G401.6 (cell line): ENCODE results near the gene GADL1.

ENCODE experiments used
- FAIRE-seq: peaks from 2 replicates; lab custom pipeline; 2012; peaks lifted over from hg19 to GRCh38; lab: Jason Lieb, UNC

The GADL1 gene

GRCh38 chr3:30693470-30694120 lies 200.9 kb downstream of the GADL1 start:
- no peak for FAIRE-seq

DNA sequence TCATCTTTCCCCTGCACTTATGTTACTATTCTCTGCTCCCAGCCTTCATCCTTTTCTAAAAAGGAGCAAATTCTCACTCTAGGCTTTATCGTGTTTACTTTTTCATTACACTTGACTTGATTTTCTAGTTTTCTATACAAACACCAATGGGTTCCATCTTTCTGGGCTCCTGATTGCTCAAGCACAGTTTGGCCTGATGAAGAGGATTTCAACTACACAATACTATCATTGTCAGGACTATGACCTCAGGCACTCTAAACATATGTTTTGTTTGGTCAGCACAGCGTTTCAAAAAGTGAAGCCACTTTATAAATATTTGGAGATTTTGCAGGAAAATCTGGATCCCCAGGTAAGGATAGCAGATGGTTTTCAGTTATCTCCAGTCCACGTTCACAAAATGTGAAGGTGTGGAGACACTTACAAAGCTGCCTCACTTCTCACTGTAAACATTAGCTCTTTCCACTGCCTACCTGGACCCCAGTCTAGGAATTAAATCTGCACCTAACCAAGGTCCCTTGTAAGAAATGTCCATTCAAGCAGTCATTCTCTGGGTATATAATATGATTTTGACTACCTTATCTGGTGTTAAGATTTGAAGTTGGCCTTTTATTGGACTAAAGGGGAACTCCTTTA lies 201.8 kb downstream of the GADL1 start:
- no peak for FAIRE-seq

DNA sequence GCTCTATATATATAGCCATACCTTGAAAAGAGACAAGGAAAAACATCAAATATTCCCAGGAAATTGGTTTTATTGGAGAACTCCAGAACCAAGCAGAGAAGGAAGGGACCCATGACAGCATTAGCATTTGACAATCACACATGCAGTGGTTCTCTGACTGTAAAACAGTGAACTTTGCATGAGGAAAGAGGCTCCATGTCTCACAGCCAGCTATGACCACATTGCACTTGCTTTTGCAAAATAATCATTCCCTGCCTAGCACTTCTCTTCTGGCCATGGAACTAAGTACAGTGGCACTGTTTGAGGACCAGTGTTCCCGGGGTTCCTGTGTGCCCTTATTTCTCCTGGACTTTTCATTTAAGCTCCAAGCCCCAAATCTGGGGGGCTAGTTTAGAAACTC lies 202.5 kb downstream of the GADL1 start:
- no peak for FAIRE-seq

DNA sequence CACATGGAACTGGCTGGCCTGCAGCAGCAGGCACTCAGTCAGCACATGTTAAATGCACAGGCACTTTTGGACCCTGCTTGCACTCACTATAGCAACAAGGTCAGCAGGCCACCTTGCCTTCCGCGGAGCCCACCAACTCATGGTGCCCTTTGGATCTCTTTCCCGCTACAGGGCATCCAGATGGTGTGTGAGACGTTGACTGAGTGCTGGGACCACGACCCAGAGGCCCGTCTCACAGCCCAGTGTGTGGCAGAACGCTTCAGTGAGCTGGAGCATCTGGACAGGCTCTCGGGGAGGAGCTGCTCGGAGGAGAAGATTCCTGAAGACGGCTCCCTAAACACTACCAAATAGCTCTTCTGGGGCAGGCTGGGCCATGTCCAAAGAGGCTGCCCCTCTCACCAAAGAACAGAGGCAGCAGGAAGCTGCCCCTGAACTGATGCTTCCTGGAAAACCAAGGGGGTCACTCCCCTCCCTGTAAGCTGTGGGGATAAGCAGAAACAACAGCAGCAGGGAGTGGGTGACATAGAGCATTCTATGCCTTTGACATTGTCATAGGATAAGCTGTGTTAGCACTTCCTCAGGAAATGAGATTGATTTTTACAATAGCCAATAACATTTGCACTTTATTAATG lies 203.1 kb downstream of the GADL1 start:
- FAIRE-seq, result no peak

GRCh38 chr3:30690199-30690598 lies 204.3 kb downstream of the GADL1 start:
- FAIRE-seq, result no peak

GRCh38 chr3:30688776-30689641 lies 205.5 kb downstream of the GADL1 start:
- FAIRE-seq, result no peak

- no peak for FAIRE-seq
These were observed 206.4 kb downstream of the GADL1 start for GRCh38 chr3:30687930-30688570.

DNA sequence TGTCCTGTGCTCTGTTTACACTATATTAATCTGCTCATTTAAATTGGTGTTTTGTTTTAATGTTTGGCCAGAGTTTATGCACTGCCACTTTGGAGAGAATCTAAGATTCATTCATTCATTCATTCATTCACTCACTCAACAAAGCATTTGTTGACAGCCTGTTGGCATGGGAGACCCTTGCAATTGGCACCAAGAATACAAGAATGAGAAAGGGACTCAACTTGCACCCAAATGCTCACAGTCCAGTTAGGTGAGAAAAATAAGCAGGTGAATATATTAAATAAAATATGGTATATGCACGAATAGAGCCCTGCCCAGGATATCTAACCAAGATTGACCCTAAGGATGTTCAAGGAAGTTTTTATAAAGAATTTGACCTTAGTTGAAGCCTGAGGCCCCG lies 207.7 kb downstream of the GADL1 start:
- no peak for FAIRE-seq

DNA sequence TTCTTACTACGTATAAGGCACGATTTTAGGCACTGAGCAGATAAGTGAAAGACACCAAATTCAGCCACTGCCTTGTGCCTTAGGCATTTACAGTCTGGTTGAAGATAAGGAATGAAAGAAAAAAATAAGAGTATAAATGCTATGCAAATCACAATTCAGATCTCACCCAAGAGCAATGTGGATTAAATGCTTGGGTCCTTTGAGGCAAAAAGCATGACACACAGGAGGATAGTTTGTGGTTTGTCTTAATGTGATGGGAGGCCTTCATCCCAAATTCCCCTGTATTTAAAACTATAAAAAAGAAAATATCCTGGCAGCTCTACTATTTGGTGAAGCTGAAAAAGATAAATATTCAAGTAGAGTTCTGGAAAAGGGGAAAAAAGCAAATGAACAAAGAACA lies 208.3 kb downstream of the GADL1 start:
- no peak for FAIRE-seq

DNA sequence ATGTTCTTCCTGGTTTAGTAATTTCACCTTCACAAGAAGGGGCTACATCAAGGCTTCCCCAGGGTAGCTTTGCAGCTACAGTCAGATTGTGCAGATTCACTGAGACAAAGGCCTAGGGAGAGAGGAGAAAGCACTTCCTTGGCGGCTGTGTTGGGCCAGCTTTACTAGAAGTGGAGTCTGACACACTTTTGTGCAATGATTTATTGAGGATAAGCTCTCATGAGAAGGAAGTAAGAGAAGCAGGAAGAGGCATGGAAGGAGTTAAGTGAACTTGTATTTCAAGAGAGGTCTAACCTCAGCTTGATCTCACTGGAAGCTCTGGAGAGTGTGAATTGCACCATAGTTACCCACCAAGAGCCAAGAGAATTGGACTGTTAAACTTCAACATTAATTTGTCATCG lies 209.2 kb downstream of the GADL1 start:
- FAIRE-seq, result no peak

GRCh38 chr3:30684356-30684755 lies 210.1 kb downstream of the GADL1 start:
- FAIRE-seq, result no peak

GRCh38 chr3:30683769-30684168 lies 210.7 kb downstream of the GADL1 start:
- no peak for FAIRE-seq

- no peak for FAIRE-seq
These were observed 211.9 kb downstream of the GADL1 start for GRCh38 chr3:30682434-30683155.

GRCh38 chr3:30681649-30682211 lies 212.7 kb downstream of the GADL1 start:
- no peak for FAIRE-seq

- no peak for FAIRE-seq
These were observed 213.4 kb downstream of the GADL1 start for GRCh38 chr3:30680789-30681648.

DNA sequence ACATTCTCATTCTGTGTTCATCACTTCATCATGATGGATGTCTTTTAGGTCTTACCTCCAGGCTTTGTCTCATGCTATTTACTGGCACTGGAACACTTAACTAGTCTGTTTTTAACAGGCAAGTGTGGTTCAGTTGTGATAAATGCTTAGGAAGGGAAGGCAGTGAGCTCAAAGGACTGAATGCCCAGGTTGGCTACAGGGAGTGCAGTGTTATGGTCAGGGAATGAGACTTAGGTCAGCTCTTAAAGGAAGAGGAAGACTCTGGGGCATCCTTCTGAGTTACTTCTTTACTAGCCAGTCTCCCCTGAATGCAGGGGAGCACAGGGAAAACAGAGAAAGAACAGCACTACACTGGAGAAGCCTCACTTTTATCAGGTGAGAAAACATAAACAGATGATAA lies 215.4 kb downstream of the GADL1 start:
- no peak for FAIRE-seq

DNA sequence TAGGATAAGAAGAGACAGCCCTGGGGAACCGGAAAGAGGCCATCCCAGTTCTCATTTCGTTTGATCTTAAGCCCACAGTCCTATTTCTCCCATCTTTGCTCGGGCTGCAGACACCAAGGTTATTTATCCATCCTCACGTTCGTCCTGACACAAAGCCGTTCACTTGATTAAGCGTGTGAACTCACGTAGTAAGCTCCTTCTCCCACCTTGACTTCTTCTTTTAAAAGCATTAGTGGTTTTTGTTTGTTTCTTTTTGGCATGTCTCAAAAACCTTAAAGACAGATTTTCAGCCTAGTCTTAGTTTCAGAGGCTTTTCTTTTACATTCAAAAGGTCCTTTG lies 217.1 kb downstream of the GADL1 start:
- FAIRE-seq, result no peak

GRCh38 chr3:30676424-30677346 lies 217.8 kb downstream of the GADL1 start:
- FAIRE-seq, result no peak
